Upper lobe of right lung (tissue), 1 donor: ENCODE results near the gene CAMP. TPM values are rescaled to one million over a fixed set of nuclear protein-coding genes. Genes with fewer than 3 reads are reported as not detected.
A peak's percentile ranks its signal among the peaks of the same experiment; 100 is the strongest.
"Not testable (repeated sequence)": the region's sequence is repeated elsewhere in the genome, so short reads cannot be mapped to it uniquely, and the experiment has no call there.

Experiments
- ATAC-seq: fragments of 200-7000 bp; cut with Tn5 transposase; one replicate; pipeline ENCODE4 v1.9.1; 2020; ENCODE audit warnings: mild to moderate bottlenecking, moderate library complexity
- DNase-seq: peaks from one replicate; pipeline ENCODE4 v3.0.0-alpha.2; 2020
- H3K27ac ChIP-seq: fragments of 200-600 bp; one replicate; pipeline ENCODE4 v1.8.0; 2022
- H3K27me3 ChIP-seq: fragments of 200-600 bp; one replicate; pipeline ENCODE4 v1.8.0; 2022; ENCODE audit warnings: mild to moderate bottlenecking
- H3K36me3 ChIP-seq: fragments of 200-600 bp; one replicate; pipeline ENCODE4 v1.8.0; 2022
- H3K4me1 ChIP-seq: fragments of 200-600 bp; one replicate; pipeline ENCODE4 v1.8.0; 2022
- H3K4me3 ChIP-seq: fragments of 200-600 bp; one replicate; pipeline ENCODE4 v1.8.0; 2022; ENCODE audit warnings: mild to moderate bottlenecking
- H3K9me3 ChIP-seq: fragments of 200-600 bp; one replicate; pipeline ENCODE4 v1.8.0; 2022
- CTCF ChIP-seq: fragments of 200-600 bp; IDR thresholded peaks from one replicate; pipeline ENCODE4 v1.8.0; 2022; ENCODE audit warnings: antibody characterized with exemption
- intact Hi-C: fragments of 100-400 bp; cut with DNase I; formaldehyde crosslinking; loops from one replicate; pipeline ENCODE4 v1.11.0; 2022
- total RNA-seq: library from RNA; stranded (reverse); fragmentation: NEBNext Ultra II Directional; extraction: Animal tissue kit (Norgen Biotek cat#: 25700); gene quantifications from one replicate; pipeline ENCODE4 v1.2.1, GENCODE V29; 2021
- donor health status: DM: no; HTN: yes; CAD: no; lungs with severe emphysema.

The CAMP gene
- total RNA-seq, 1 donor from 2014 or later, result not detected

DNA sequence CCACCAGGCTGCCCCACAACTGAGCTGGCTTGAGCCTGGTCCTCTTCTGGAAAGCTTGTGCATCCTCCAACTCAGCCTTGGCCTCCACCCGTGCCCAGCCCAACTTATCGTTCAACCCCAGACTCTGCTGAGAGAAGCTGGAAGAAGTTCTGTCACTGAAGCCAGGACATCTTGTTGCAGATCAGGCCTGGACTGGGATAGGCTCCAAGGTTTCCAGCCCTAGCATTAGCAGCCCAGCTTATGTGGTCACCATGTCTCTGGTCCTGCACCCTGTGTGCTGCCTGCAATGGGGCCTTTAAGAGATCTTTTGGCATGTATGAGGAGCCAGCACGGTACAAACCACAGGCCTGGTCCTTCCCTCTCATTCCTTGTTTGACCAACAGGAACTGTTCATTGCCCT, 15.2 kb upstream of the CAMP start:
- H3K9me3 ChIP-seq, result no peaks in the 10 kb centered on the region
- no peak overlapping the region for H3K27ac ChIP-seq
- DNase-seq (no peak), ATAC-seq (no peak)
- TF ChIP-seq CTCF, result no peak
- intact Hi-C loops, result no loop called here
- no peaks in the 10 kb centered on the region for H3K27me3 ChIP-seq
- H3K4me1 ChIP-seq, result no peaks in the 10 kb centered on the region
- H3K4me3 ChIP-seq, result no peak overlapping the region
- H3K36me3 ChIP-seq, result no peaks in the 10 kb centered on the region

GRCh38 chr3:48209445-48209844, 13.8 kb upstream of the CAMP start:
- H3K9me3 ChIP-seq, result no peaks in the 10 kb centered on the region
- no peaks in the 10 kb centered on the region for H3K4me1 ChIP-seq
- H3K27me3 ChIP-seq, result no peaks in the 10 kb centered on the region
- intact Hi-C loops, result no loop called here
- H3K36me3 ChIP-seq, result no peaks in the 10 kb centered on the region
- no peak overlapping the region for H3K4me3 ChIP-seq
- DNase-seq (no peak), ATAC-seq (no peak)
- no peak overlapping the region for H3K27ac ChIP-seq
- no peak for TF ChIP-seq CTCF

GRCh38 chr3:48210534-48210933, 12.8 kb upstream of the CAMP start:
- H3K4me3 ChIP-seq, H3K27me3 ChIP-seq, intact Hi-C loops, H3K36me3 ChIP-seq, ATAC-seq, H3K27ac ChIP-seq, H3K9me3 ChIP-seq, DNase-seq: not testable (repeated sequence)
- peaks cover 10% of the 10 kb centered on the region for H3K4me1 ChIP-seq

DNA sequence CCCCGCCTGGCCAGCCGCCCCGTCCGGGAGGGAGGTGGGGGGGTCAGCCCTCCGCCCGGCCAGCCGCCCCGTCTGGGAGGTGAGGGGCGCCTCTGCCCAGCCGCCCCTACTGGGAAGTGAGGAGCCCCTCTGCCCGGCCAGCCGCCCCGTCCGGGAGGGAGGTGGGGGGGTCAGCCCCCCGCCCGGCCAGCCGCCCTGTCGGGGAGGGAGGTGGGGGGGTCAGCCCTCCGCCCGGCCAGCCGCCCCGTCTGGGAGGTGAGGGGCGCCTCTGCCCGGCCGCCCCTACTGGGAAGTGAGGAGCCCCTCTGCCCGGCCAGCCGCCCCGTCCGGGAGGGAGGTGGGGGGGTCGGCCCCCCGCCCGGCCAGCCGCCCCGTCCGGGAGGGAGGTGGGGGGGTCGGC, 11.5 kb upstream of the CAMP start:
- H3K27me3 ChIP-seq, DNase-seq, H3K36me3 ChIP-seq, H3K9me3 ChIP-seq, intact Hi-C loops, H3K4me3 ChIP-seq, H3K27ac ChIP-seq, ATAC-seq: not testable (repeated sequence)
- peaks cover 21% of the 10 kb centered on the region for H3K4me1 ChIP-seq

DNA sequence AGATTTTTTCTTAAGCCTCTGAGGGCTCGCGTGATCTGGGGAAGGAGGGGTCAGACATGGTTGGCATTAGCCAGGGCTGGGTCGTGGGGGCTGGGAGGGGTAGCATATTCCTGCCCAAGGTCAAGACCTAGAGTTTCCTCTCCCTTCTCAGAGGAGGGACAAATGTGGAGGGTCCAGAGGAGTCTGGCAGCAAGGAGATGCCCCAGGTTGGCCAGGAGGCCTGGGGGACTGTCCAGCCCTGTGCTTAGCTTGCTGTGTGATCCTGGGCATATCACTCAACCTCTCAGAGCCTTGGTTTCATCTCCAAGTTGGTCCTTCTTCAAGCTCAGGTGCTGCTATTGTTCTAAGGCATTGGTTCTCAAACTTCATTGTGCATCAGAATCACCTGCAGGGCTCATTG, 9.1 kb upstream of the CAMP start:
- DNase-seq (no peak), ATAC-seq (no peak)
- Histone ChIP-seq H3K36me3 (no peaks in the 10 kb centered on the region), H3K4me3 (no peak overlapping the region), H3K27me3 (no peaks in the 10 kb centered on the region), H3K4me1 (peaks cover 33% of the 10 kb centered on the region), H3K9me3 (no peaks in the 10 kb centered on the region), H3K27ac (no peak overlapping the region)
- intact Hi-C loops, result no loop called here
- TF ChIP-seq CTCF, result no peak

GRCh38 chr3:48215019-48215418, 8.3 kb upstream of the CAMP start:
- peak; percentile 66 for DNase-seq
- H3K27me3 ChIP-seq, result no peaks in the 10 kb centered on the region
- H3K9me3 ChIP-seq, result no peaks in the 10 kb centered on the region
- no peak overlapping the region for H3K4me3 ChIP-seq
- H3K36me3 ChIP-seq, result no peaks in the 10 kb centered on the region
- peaks cover 33% of the 10 kb centered on the region for H3K4me1 ChIP-seq
- peak overlapping the region; percentile 80 for H3K27ac ChIP-seq
- intact Hi-C loops, result no loop called here
- no peak for TF ChIP-seq CTCF
- peak; percentile 45 for ATAC-seq

DNA sequence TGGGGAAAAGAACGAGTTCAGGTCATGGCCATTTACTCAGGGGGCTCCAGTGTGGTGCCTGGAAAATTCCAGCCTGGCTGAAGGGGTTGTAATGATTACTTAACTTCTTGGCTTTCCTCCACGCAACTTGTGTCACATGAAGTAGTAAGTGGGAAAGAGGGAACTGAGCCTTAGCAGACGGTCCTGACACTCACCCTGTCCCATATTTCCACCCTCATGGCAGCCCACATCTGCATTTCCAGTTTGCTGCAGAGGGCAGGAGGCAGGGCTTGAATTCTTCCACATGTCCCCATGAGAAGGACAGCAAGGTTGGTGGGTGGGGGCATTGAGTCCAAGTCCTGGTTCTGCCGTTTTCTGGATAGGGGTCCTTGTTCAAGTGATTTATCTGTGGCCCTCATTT, 7.8 kb upstream of the CAMP start:
- H3K36me3 ChIP-seq, result no peaks in the 10 kb centered on the region
- peaks cover 33% of the 10 kb centered on the region for H3K4me1 ChIP-seq
- intact Hi-C loops, result no loop called here
- peak overlapping the region; percentile 80 for H3K27ac ChIP-seq
- no peaks in the 10 kb centered on the region for H3K9me3 ChIP-seq
- H3K4me3 ChIP-seq, result no peak overlapping the region
- TF ChIP-seq CTCF, result no peak
- ATAC-seq (peak; percentile 78), DNase-seq (peak; percentile 66)
- no peaks in the 10 kb centered on the region for H3K27me3 ChIP-seq
